Trophoblast cell (in vitro differentiated cells and primary cell): ENCODE results near the gene PLPP6. TPM values are rescaled to one million over a fixed set of nuclear protein-coding genes. Genes with fewer than 3 reads are reported as not detected.

Source experiments
- DNase-seq, 2 donors: peaks; one replicate each; pipeline ENCODE4 v3.0.0-alpha.2; 2016
- H2AFZ ChIP-seq: 2 replicates; pipeline ENCODE4 v1.6.1; 2013; ENCODE audit warnings: low read length, moderate library complexity, mild to moderate bottlenecking; ENCODE audit not compliant: insufficient read depth, poor library complexity
- H2AK5ac ChIP-seq: 2 replicates; pipeline ENCODE4 v1.6.1; 2013; ENCODE audit warnings: mild to moderate bottlenecking, low read length
- H2BK120ac ChIP-seq: 2 replicates; pipeline ENCODE4 v1.6.1; 2013; ENCODE audit warnings: low read length, mild to moderate bottlenecking, moderate library complexity; ENCODE audit not compliant: insufficient read depth, poor library complexity
- H2BK12ac ChIP-seq: 2 replicates; pipeline ENCODE4 v1.6.1; 2013; ENCODE audit warnings: mild to moderate bottlenecking, low read length, moderate library complexity
- H2BK5ac ChIP-seq: 2 replicates; pipeline ENCODE4 v1.6.1; 2013; ENCODE audit warnings: low read length, low read depth, moderate library complexity, mild to moderate bottlenecking; ENCODE audit not compliant: poor library complexity
- H3K14ac ChIP-seq: 2 replicates; pipeline ENCODE4 v1.6.1; 2013; ENCODE audit warnings: mild to moderate bottlenecking, low read length
- H3K18ac ChIP-seq: 2 replicates; pipeline ENCODE4 v1.6.1; 2013; ENCODE audit warnings: mild to moderate bottlenecking, low read length
- H3K23ac ChIP-seq: 2 replicates; pipeline ENCODE4 v1.6.1; 2013; ENCODE audit warnings: low read length
- H3K27ac ChIP-seq: 2 replicates; pipeline ENCODE4 v1.5.1; 2013; ENCODE audit warnings: low read depth, mild to moderate bottlenecking, inconsistent platforms, low read length, moderate library complexity
- H3K27me3 ChIP-seq: 2 replicates; pipeline ENCODE4 v1.6.1; 2013; ENCODE audit warnings: inconsistent platforms, mild to moderate bottlenecking, low read length, moderate library complexity; ENCODE audit not compliant: insufficient read depth
- H3K36me3 ChIP-seq, 2 experiments: 1 replicate in 1 of 2; 2 replicates in 1 of 2; pipeline ENCODE4 v1.6.1; 2013; ENCODE audit warnings: low read length in 2 of 2, mild to moderate bottlenecking in 2 of 2, moderate library complexity in 1 of 2; ENCODE audit not compliant: insufficient read depth in 2 of 2, control insufficient read depth in 1 of 2
- H3K4ac ChIP-seq: 2 replicates; pipeline ENCODE4 v1.6.1; 2013; ENCODE audit warnings: low read depth, mild to moderate bottlenecking, low read length, moderate library complexity
- H3K4me1 ChIP-seq, 2 experiments: 1 replicate in 1 of 2; 2 replicates in 1 of 2; pipeline ENCODE4 v1.6.1; 2013; ENCODE audit warnings: low read length in 2 of 2, mild to moderate bottlenecking in 2 of 2, moderate library complexity in 1 of 2; ENCODE audit not compliant: insufficient read depth in 2 of 2, control insufficient read depth in 1 of 2
- H3K4me2 ChIP-seq: 2 replicates; pipeline ENCODE4 v1.6.1; 2013; ENCODE audit warnings: inconsistent platforms, mild to moderate bottlenecking, low read length, moderate library complexity
- H3K4me3 ChIP-seq: 2 replicates; pipeline ENCODE4 v1.5.1; 2013; ENCODE audit warnings: mild to moderate bottlenecking, low read depth, low read length, inconsistent platforms
- H3K79me1 ChIP-seq: one replicate; pipeline ENCODE4 v1.6.1; 2013; ENCODE audit warnings: low read length
- H3K79me2 ChIP-seq: 2 replicates; pipeline ENCODE4 v1.6.1; 2013; ENCODE audit warnings: low read length, mild to moderate bottlenecking; ENCODE audit not compliant: control insufficient read depth, insufficient read depth, poor library complexity
- H3K9ac ChIP-seq: 2 replicates; pipeline ENCODE4 v1.6.1; 2013; ENCODE audit warnings: mild to moderate bottlenecking, low read length
- H3K9me3 ChIP-seq: 2 replicates; pipeline ENCODE4 v1.6.1; 2013; ENCODE audit warnings: low read depth, mild to moderate bottlenecking, control low read depth, inconsistent platforms, low read length; ENCODE audit not compliant: insufficient read depth
- H4K12ac ChIP-seq: 2 replicates; pipeline ENCODE4 v1.6.1; 2013; ENCODE audit warnings: low read depth, mild to moderate bottlenecking, low read length, moderate library complexity
- H4K8ac ChIP-seq: 2 replicates; pipeline ENCODE4 v1.6.1; 2013; ENCODE audit warnings: low read depth, mild to moderate bottlenecking, low read length, moderate library complexity
- H4K91ac ChIP-seq: one replicate; pipeline ENCODE4 v1.6.1; 2013; ENCODE audit warnings: low read depth, mild to moderate bottlenecking, low read length, moderate library complexity
- WGBS: extraction: QIAGEN DNeasy Blood & Tissue Kit; methylation state at CpG from one replicate; pipeline ENCODE4 v1.1.7; 2013; ENCODE audit warnings: missing lambda C conversion rate; ENCODE audit not compliant: insufficient read length, insufficient coverage; ENCODE audit errors: extremely low coverage; 5-methylcytosine and 5-hydroxymethylcytosine counted together
- polyA plus RNA-seq: library from polyadenylated mRNA; stranded (reverse); fragments of 200-250 nt; gene quantifications from 2 replicates; pipeline ENCODE4 v1.2.3, GENCODE V29; 2013

PLPP6 gene
- 6.4 and 6.7 TPM in 2 replicates for polyA plus RNA-seq

GRCh38 chr9:4662108-4662988, at the start of gene PLPP6:
Gene PLPP6 (plus strand): TSS chr9:4662294. CDS start chr9:4662376, 82 bp downstream.
- Histone ChIP-seq H3K4ac (peak within 1 kb of the TSS; percentile 75), H4K8ac (peak within 1 kb of the TSS; percentile 96), H3K27ac (peak within 1 kb of the TSS; percentile 45), H4K91ac (peak within 1 kb of the TSS; percentile 83), H3K79me1 (peaks cover 5% of the 10 kb centered on the region), H3K4me3 (peak within 1 kb of the TSS; percentile 96), H4K12ac (peak within 1 kb of the TSS; percentile 91), H3K9me3 (no peaks in the 10 kb centered on the region), H3K79me2 (peaks cover 6% of the 10 kb centered on the region), H3K36me3 (no peaks in the 10 kb centered on the region), H2BK120ac (peak within 1 kb of the TSS; percentile 86), H2BK12ac (no peak within 1 kb of the TSS), H3K18ac (peak within 1 kb of the TSS; percentile 73), H3K9ac (peak within 1 kb of the TSS; percentile 85), H2AFZ (peak within 1 kb of the TSS; percentile 84), H2BK5ac (peak within 1 kb of the TSS; percentile 46), H3K14ac (peak within 1 kb of the TSS; percentile 81), H2AK5ac (no peak within 1 kb of the TSS), H3K4me1 (peaks cover 7 to 8% of the 10 kb centered on the region in 2 experiments), H3K23ac (no peak within 1 kb of the TSS), H3K4me2 (peak within 1 kb of the TSS; percentile 81), H3K27me3 (no peaks in the 10 kb centered on the region)
- peak; percentile 92 to 94 for DNase-seq
- no CpG with 5 or more reads among the region's 70 CpGs for WGBS

GRCh38 chr9:4614627-4615026, 47.5 kb upstream of the PLPP6 start:
- H3K79me2 ChIP-seq, result no peaks in the 10 kb centered on the region
- H3K4ac ChIP-seq, result no peak overlapping the region
- H3K79me1 ChIP-seq, result no peaks in the 10 kb centered on the region
- H4K8ac ChIP-seq, result no peak overlapping the region
- no peaks in the 10 kb centered on the region for H3K9me3 ChIP-seq
- H3K4me1 ChIP-seq, result peaks cover 0 to 2% of the 10 kb centered on the region in 2 experiments
- no peak overlapping the region for H3K14ac ChIP-seq
- no peak overlapping the region for H2BK120ac ChIP-seq
- no peak overlapping the region for H2AFZ ChIP-seq
- H3K18ac ChIP-seq, result no peak overlapping the region
- H2BK5ac ChIP-seq, result no peak overlapping the region
- H2AK5ac ChIP-seq, result no peak overlapping the region
- no peaks in the 10 kb centered on the region for H3K36me3 ChIP-seq
- no peak overlapping the region for H4K91ac ChIP-seq
- no peak overlapping the region for H4K12ac ChIP-seq
- no peak overlapping the region for H3K9ac ChIP-seq
- no peak overlapping the region for H3K4me2 ChIP-seq
- DNase-seq, result no peak
- H3K27ac ChIP-seq, result no peak overlapping the region
- no peak overlapping the region for H3K23ac ChIP-seq
- no peak overlapping the region for H3K4me3 ChIP-seq
- H3K27me3 ChIP-seq, result no peaks in the 10 kb centered on the region
- WGBS, result no CpG with 5 or more reads among the region's 1 CpG
- H2BK12ac ChIP-seq, result no peak overlapping the region

GRCh38 chr9:4615251-4615650, 46.8 kb upstream of the PLPP6 start:
- Histone ChIP-seq H3K4ac (no peak overlapping the region), H3K4me1 (peaks cover 4 to 8% of the 10 kb centered on the region in 2 experiments), H4K12ac (no peak overlapping the region), H3K79me2 (peaks cover 2% of the 10 kb centered on the region), H3K27me3 (no peaks in the 10 kb centered on the region), H3K9me3 (no peaks in the 10 kb centered on the region), H3K14ac (no peak overlapping the region), H2BK12ac (no peak overlapping the region), H3K36me3 (no peaks in the 10 kb centered on the region), H3K18ac (no peak overlapping the region), H3K27ac (no peak overlapping the region), H3K4me2 (no peak overlapping the region), H3K4me3 (no peak overlapping the region), H2BK120ac (no peak overlapping the region), H2AFZ (no peak overlapping the region), H3K79me1 (peaks cover 4% of the 10 kb centered on the region), H3K9ac (no peak overlapping the region), H2AK5ac (no peak overlapping the region), H4K91ac (no peak overlapping the region), H4K8ac (no peak overlapping the region), H3K23ac (no peak overlapping the region), H2BK5ac (no peak overlapping the region)
- no CpG with 5 or more reads among the region's 4 CpGs for WGBS
- DNase-seq, result no peak

GRCh38 chr9:4615778-4616177, 46.3 kb upstream of the PLPP6 start:
- Histone ChIP-seq H2BK120ac (no peak overlapping the region), H4K8ac (no peak overlapping the region), H4K12ac (no peak overlapping the region), H2AFZ (no peak overlapping the region), H4K91ac (no peak overlapping the region), H3K4me1 (peaks cover 6 to 13% of the 10 kb centered on the region in 2 experiments), H3K9me3 (no peaks in the 10 kb centered on the region), H3K4me3 (no peak overlapping the region), H3K4me2 (no peak overlapping the region), H3K79me1 (peaks cover 4% of the 10 kb centered on the region), H3K27me3 (no peaks in the 10 kb centered on the region), H3K27ac (no peak overlapping the region), H3K36me3 (no peaks in the 10 kb centered on the region), H3K23ac (no peak overlapping the region), H3K4ac (no peak overlapping the region), H3K18ac (no peak overlapping the region), H3K79me2 (peaks cover 2% of the 10 kb centered on the region), H2AK5ac (no peak overlapping the region), H3K9ac (no peak overlapping the region), H2BK5ac (no peak overlapping the region), H2BK12ac (no peak overlapping the region), H3K14ac (no peak overlapping the region)
- no peak for DNase-seq
- WGBS, result no CpG with 5 or more reads among the region's 5 CpGs
